HG03060 (cell line): ENCODE measurements around the gene SEMA7A.
A peak's percentile ranks its signal among the peaks of the same experiment; 100 is the strongest.

Experiments used
- ATAC-seq: cut with Tn5 transposase; IDR thresholded peaks from one replicate; pipeline ENCODE4 v1.9.1; 2021; ENCODE audit warnings: low read depth, moderate number of reproducible peaks; ENCODE audit not compliant: unreplicated experiment

SEMA7A gene

DNA sequence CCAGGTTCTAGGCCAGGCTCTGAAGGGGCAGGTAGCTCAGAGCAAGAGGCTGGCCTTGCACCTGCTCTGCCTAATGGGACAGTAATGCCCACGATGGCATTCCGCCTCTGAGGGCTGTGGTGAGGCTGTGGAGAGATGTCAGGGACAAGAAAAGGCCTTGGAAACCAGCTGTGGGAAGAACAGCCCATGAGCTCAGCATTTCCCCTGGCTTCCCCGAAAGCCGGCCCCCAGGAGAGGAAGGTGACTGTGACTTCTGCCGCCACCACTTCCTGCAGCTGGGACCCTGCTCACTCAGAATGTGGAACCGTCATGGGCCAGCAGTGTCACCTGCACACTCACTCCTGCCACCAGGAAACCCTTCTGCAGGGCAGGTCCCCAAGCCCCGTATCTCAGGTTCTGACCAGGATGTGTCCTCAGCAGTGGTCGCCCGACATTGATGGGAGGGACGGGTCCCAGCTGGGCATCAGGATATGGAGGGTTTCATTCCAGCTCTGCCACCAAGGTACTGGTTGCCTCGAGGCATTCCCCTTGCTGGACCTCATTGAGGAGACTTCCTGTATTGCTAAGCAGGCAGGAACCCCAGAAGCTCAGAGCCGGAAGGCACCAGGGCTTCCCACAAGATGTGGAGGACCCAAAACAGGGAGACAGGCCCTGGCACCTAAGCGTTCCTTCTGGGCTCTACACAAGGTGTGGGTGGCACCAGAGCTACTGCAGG is 30.7 kb downstream of the SEMA7A start:
- ATAC-seq: no peak

DNA sequence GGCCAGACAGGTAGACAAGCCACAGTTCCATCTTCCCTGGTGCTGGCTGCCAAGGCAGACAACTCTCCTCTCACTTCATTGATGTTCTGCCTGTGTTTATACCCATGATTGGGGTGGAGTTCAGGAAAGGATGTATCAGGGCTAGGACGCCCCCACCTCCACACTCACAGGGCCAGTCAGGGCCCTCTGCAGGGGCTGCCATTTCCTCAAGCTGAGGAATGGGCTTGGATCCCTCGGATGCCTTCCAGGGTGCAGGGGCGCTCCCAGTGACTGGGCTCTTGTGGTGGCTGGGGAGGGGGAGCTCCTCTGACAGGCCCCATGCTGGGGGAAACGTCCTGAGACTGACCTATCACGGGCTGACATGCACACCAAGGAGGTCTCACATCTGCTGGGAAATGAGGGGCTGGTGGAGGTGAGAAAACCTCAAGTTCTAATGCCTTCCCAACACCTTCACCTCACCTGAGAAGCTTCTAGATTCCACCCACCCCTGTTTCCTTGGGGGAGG is 31.4 kb downstream of the SEMA7A start:
- no peak for ATAC-seq

DNA sequence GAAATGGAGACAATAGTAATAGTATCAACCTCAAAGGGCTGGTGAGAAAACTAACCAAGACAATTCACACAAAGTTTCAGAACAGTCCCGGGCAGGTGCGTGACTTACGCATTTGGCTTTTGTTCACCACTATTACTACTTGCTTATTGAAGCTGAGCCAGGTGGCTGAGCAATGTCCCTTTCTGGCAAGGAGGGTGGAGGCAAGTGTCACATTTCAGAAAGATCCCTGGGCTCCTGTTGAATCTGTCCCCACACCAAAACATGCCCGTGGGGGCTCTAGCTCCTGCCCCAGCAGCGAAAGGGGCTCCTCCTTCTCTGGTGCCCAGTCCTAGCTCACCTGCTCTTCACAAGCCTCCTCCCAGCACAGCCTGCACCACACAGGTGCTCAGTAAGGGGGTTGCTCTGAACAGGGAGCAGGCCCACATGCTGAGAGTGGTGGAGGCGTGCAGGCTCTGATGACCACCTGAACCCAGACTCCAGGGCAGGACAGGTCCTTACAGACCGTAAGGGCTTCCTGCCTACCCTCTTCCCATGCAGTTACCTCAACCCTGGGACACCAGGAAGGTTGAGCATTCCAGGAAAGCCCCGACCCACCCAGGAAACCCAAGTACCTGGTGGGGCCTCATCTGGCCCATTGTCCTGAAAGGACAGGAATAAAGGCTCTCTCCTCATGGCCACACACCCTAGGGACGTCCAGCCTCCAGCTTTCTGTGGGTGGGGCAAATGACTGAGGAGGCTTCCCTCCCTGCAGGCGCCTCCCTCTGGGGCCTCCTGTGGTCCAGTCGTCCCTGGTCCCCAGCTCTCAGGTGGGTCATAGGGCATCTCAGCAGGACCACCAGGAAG is 32.6 kb downstream of the SEMA7A start:
- ATAC-seq: no peak

DNA sequence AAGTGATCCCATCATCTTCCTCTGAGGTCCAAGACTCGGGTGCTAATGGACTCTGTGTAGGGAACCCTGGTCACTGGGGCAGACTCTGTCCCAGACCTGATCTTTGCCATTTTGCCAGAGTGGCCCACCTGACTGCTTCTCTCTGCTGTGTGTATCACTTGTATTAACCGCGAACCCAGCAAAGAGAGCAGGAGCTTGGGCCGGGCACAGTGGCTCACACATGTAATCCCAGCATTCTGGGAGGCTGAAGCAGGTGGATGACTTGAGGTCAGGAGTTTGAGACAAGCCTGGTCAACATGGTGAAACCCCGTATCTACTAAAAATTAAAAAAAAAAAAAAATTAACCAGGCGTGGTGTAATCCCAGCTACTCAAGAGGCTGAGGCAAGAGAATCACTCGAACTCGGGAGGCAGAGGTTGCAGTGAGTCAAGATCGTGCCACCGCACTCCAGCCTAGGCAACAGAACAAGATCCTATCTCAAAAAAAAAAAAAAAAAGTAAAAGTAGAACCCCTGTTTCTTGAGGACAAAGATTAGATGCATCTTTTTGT is 33.4 kb downstream of the SEMA7A start:
- no peak for ATAC-seq

DNA sequence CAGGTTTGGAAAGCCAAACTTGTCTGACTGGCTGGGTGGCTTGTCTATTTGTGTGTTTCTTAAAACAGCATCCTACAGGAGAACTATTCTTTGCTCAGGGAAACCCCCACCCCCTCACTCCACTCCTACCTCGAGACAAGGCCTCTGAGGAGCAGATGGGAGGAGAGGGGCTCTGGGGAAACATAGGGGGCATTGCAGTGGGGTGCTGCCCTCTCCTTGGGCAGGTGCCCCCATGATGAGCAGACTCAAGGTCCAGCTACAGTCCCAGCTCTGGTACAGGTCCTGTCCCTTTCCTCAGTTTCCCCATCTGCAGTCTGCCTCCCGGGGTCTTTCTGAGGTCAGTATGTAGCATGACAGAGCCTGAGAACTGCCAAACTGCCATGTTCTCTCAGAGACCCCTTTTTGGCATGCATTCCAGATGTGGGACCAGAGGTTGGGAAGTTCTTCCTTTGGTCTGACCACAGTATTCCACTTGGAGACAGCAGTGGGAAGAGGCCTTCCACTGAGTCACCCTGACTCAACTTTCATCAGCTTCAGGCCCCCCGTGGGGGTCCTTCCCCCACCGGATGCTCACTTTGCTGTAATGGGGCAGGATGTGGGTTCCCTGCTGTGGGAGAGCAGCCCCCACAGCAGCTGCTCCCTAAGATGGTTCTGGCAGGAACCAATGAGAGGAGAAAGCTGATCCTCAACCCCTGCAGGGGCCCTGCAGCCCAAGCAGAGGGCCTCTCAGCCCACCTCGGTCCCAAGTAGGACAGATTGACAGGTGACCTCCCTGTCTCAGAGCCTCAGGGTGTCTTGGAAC is 34.0 kb downstream of the SEMA7A start:
- ATAC-seq: no peak

DNA sequence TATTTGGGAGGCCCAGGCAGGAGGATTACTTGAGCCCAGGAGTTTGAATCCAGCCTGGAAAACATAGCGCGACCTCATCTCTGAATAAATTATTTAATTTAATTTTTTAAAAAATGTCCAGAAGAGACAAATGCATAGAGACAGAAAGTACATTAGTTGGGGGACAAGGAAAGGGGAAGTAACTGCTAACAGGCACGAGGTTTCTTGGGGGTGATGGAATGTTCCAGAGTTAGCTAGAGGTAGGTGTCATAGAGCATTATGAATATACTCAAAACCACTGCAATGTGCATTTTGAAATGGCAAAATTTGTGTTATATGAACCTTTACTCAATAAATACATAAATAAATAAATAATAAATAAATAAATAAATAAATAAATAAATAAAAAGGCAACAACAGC is 34.7 kb downstream of the SEMA7A start:
- no peak for ATAC-seq

DNA sequence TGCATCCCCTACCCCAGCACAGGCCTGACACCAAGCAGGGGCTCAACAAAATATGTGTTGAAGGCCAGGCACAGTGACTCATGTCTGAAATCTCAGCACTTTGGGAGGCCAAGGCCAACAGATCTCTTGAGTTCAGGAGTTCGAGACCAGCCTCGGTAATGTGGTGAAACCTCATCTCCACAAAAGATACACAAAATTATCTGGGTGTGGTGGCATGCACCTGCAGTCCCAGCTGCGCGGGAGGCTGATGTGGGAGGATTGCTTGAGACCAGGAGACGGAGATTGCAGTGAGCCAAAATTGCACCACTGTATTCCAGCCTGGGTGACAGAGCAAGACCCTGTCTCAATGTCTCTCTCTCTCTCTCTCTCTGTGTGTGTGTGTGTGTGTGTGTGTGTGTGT is 35.6 kb downstream of the SEMA7A start:
- no peak for ATAC-seq

DNA sequence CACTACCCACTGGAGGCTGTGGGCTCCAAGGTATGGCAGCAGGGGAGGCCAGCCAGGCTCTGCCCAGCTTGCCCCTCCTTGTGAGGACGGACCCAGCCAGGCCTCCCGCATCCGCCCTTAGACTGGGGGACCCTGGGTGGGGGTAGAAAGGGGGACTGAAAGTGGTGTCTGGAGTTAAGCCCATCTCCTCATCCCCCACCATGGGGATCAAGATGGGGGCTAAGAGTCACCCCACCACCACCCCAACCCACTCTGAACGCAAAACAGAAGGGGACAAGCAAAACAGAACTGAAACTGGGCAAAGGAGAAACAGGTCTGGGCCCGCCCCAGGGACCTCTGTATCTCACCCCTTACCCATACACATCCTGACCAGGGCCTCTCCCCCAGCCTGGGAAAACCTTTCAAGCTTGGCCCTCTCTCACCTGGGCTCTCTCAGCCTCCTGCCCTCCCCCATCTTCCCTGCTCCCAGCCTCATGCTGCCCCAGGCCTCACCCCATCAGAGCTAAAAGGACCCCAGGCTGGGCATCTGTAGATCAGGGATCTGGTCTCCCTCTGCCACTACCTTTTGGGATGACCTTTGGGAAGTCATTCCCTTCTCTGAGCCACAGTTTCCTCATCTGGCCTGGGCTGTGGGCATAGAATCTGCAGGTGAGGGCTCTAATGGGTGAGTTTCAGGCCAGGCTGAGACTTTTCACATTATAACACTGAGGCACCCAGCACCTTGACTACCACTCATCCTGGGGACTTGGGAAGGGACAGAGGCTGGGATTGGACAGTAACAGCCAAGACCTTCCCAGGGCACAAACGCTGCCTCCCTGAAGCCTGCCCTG is 36.3 kb downstream of the SEMA7A start:
- ATAC-seq: no peak

DNA sequence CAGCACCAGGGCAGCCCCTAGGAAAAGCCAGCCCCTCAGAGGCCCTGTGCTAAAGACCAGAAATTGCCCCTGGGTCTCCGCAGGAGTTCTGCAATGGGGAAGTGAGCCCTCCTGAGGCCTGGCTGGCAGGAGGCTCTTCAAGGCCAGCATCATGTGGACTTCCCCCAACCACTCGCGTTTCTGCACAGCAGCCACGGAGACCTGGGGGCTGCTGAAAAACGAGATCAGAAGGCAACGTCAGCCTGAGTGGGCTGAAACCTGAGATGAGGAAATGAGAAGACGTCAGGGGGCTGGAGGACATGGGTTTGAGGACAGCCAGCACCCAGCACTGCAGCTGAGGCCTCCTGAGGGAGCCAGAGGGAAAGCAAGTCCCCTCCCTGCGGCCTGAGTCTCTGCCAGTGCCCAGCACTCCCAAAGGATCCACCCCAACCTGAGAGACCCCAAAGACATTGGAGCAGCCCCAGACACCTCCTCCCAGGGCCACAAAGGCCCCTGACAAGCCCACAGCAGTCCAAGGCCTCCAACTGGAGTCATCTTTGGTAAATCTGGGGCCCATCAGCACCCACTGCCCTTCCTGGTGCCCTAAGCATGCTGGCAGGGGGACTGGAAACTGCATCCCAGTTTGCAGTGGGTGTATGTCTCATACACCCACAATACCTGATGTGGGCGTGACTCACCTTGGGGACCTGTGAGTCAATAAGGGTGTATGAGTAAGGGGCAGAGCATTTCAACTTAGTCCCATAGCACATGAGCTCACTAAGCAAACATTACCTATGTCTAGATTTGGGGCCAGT is 37.1 kb downstream of the SEMA7A start:
- peak; percentile 30 for ATAC-seq

DNA sequence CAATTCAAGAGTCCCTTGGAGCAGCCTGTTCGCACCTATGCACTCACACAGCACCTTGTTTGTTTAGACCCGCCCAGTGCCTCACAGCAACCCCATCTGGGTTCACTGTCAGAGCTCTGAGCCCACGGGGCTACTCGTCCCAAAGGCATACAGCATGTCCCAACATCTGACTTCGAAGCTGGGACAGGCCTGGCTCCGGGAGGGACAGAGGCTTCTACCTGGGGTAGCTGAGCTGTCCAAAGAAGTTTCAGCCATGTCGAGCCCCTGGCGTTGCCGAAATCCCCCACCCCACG is 37.7 kb downstream of the SEMA7A start:
- ATAC-seq: no peak

DNA sequence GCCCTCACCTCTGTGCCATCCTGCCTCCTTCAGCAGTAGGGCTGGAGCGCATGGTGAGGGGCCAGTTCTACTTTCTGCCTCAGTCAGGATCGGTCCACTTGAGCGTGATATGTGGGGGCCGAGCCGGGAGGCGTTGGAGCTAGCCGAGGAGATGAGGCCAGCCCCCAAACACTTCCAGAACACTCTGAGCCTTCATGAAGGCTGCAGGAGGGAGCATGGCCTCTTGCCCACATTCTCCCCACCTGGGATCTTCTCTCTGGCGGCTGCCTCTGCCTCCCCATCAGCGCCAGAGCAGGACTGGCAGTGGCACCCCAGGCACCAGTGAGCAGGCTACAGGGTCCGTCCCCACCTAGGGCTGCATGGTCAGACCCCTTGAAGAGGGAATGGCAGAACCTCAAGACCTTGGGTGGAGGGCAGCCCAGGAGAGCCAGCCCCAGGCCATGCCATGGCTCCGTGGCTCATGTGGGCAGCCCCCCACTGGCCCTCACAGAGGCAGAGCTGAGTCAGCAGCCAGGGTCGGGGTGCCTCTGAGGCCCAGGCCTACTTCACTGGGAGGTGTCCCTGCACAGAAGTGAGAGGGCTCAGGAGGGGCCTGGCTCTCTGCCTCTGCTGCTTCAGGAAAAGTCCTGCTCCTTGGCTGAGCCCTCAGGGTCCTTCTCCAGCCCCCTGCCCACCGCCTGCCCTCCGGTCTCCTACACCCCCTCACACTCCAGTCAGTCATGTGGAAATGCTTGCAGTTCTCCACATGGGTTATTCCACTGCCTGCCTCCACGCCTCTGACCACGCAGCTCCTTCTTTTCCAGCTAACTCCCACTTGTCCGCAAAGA is 38.2 kb downstream of the SEMA7A start:
- no peak for ATAC-seq

DNA sequence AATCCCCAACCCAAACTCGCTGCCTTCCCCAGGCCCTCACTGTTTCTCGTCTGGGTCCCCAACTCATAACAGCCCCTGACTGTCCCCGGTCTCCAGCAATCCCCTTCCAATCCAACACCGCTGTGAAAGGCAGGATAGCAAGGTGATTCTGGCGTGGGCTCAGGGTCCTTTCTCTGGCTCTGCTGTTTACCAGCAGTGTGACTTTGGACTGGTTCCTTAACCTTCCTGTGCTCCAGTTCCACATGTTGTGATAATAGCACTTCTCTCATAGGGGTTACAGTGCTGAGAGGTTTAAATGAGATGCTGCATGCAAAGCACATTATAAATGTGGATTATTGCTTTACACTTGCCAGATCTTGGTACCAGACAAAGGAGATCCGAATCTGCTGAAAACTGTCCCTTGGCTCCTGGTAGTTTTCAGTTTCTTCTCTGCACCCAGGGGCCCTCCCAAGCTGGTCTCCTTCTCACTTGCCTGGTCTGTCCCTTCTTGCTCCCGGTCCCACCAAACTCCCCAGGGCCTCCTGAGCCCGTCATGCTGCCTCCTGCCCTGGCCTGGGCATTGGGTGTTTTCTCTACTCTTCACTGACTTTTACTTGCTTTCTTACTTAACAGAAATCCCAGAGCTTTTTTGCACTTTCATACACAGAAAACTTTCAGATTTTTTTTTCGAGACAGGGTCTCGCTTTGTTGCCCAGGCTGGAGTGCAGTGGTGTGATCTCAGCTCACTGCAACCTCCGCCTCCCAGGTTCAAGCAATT is 39.5 kb downstream of the SEMA7A start:
- ATAC-seq: no peak

DNA sequence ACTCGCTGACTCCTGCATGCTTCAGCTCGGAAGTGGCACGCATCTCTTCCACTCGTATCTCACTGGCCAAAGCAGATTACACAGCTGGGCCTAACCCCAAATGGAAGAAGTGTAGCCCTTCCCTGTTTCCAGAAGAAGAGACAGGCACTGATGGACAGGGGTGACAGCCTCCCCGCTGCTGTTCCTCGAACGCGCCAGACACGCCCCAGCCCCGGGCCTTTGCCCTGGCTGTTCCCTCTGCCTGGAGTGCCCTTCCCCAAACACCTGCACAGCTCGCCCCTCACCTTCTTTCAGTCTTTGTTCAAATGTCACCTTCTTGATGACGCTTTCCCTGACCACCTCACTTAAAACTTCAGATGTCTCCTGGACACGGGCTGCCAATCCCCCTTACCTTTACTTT is 40.3 kb downstream of the SEMA7A start:
- no peak for ATAC-seq

DNA sequence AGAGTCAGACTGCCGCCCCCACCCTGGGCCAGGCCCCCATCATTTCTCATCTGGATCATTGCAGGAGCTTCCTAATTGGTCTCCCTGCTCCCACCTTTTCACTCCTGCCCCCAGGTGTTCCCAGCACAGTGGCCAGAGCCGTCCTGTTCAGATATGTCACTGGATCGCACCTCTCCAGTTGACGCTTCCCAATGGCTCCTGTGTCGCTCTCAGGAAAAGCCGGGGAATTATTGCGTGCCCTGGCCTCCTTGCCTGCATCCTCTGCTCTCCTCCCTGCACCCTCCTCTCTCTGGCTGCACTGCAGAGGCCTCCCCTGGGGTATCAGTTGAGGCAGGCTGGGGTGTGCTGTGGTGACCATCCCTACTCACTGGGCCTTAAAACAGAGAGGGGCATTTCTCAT is 40.9 kb downstream of the SEMA7A start:
- ATAC-seq: no peak

DNA sequence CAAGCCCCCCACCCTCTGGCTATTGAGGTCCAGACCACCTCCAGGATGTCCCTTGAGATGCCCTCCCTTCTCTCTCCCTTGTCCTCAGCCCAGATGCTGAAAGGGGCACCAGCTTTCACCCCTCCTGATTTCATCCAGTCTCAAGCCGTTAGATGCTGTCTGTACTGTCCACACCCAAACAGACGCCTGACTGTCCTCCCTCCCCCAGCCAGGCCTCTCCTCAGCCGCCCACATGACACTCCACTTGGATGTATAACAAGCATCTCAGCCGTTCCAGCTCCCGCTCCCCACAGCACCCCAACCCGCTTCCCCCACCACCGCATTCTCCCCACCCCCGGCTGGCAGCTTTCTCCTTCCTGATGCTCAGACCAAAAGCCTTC is 41.3 kb downstream of the SEMA7A start:
- no peak for ATAC-seq

DNA sequence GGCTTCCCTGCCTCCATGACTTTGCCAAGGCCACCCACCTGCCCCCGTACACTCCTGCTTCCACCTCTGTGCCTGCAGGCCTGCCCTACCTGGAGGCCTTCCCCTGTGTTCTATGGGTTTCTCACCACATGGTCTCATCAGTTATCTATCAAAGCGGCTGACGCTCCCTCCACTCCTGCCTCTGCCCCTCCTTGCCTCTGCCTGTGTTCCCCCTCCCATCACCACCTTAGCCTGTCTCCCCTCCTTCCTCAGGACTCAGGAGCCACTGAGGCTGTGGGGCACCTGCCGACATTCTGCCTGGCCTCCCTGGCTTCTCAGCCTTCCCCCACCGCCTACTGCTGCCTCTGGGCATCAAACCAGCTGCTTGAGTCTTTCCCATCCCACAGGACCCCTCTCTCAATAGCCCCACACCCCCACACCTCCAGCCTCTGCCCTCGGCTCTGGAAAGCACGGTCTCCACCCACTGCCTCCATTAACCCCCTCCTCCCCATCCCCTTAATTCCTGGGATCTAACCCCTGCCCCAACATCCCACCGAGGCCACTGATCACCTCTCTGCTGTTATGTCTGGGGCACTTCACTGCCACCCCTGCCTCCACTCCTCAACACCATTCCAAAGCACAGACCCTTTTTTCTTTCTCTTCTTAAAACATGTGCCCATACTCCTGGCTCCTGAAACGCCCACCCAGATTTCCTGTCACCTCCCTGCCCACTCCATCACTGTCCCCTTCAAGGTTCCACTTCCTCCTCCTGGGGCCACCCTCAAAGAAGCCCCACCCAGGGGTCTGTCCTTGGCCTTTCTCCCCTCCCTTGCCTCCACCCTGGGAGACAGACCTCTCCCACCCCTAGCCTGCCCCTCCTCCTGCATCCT is 41.9 kb downstream of the SEMA7A start:
- no peak for ATAC-seq
